Panc1 (cell line): ENCODE data around the gene SGSH. TPM values are rescaled to one million over a fixed set of nuclear protein-coding genes. Genes with fewer than 3 reads are reported as not detected.

Experiments used
- ATAC-seq: fragments of 200-7000 bp; cut with Tn5 transposase; 2 replicates; pipeline ENCODE4 v1.9.1; 2020; ENCODE audit warnings: mild to moderate bottlenecking, moderate library complexity
- BruUV-seq: library from RNA; stranded (reverse); fragments of 400-500 nt; replicated peaks from 2 replicates; lab custom pipeline; 2021; lab: Mats Ljungman, UMichigan
- CTCF ChIA-PET: fragments of 300-600 bp; sonication (Branson Sonifier 250); formaldehyde crosslinking; loops from one replicate; lab custom pipeline; 2022; ENCODE audit warnings: antibody characterized with exemption; lab: Charles Lee
- POLR2A ChIA-PET: fragments of 300-600 bp; sonication (Branson Sonifier 250); formaldehyde crosslinking; loops from one replicate; lab custom pipeline; 2022; ENCODE audit warnings: antibody characterized with exemption; lab: Charles Lee
- DNase-seq: peaks from one replicate; pipeline ENCODE4 v3.0.0-alpha.2; 2010; ENCODE audit warnings: low read depth, low spot score
- H3K27ac ChIP-seq: 2 replicates; pipeline ENCODE4 v1.5.1; 2011; ENCODE audit warnings: mild to moderate bottlenecking, low read length, inconsistent platforms
- H3K27me3 ChIP-seq: fragments of 200-500 bp; sonication (Bioruptor generic); 2 replicates; pipeline ENCODE4 v1.6.0; 2014; ENCODE audit warnings: low read length, inconsistent platforms; ENCODE audit not compliant: control insufficient read depth, insufficient read depth
- H3K36me3 ChIP-seq: fragments of 200-500 bp; sonication (Bioruptor generic); 2 replicates; pipeline ENCODE4 v1.5.1; 2014; ENCODE audit warnings: inconsistent platforms, mild to moderate bottlenecking, low read length, moderate library complexity; ENCODE audit not compliant: control insufficient read depth, insufficient read depth
- H3K4me1 ChIP-seq: 2 replicates; pipeline ENCODE4 v1.5.1; 2011; ENCODE audit warnings: inconsistent platforms, mild to moderate bottlenecking, low read length, moderate library complexity; ENCODE audit not compliant: control insufficient read depth, insufficient read depth
- H3K4me3 ChIP-seq, 2 experiments: 2 replicates each; pipeline ENCODE4 v1.5.1; 2011 to 2012; ENCODE audit warnings: low read depth in 2 of 2, low read length in 2 of 2, mild to moderate bottlenecking in 2 of 2, inconsistent platforms in 1 of 2, moderate library complexity in 1 of 2
- H3K9me3 ChIP-seq: fragments of 200-500 bp; sonication (Bioruptor generic); 2 replicates; pipeline ENCODE4 v1.5.1; 2014; ENCODE audit warnings: low read depth, mild to moderate bottlenecking, inconsistent platforms, low read length, moderate library complexity; ENCODE audit not compliant: control insufficient read depth, insufficient read depth
- CTCF ChIP-seq: fragments of 450-650 bp; IDR thresholded peaks from 2 replicates; pipeline ENCODE4 v1.5.1; 2017; ENCODE audit warnings: mild to moderate bottlenecking
- POLR2AphosphoS5 ChIP-seq: IDR thresholded peaks from 2 replicates; pipeline ENCODE4 v1.6.1; 2012; ENCODE audit warnings: mild to moderate bottlenecking, low read depth, low read length, moderate library complexity
- REST ChIP-seq, 2 experiments: IDR thresholded peaks; 2 replicates each; pipeline ENCODE4 v1.6.1; 2011 to 2012; ENCODE audit warnings: low read depth in 2 of 2, control low read depth in 1 of 2, low read length in 1 of 2, mild to moderate bottlenecking in 1 of 2, moderate library complexity in 1 of 2; ENCODE audit not compliant: insufficient read depth in 1 of 2
- SIN3A ChIP-seq: IDR thresholded peaks from 2 replicates; pipeline ENCODE4 v1.6.1; 2012; ENCODE audit warnings: low read depth, mild to moderate bottlenecking, low read length, moderate library complexity, borderline replicate concordance; ENCODE audit not compliant: insufficient read depth
- TCF7L2 ChIP-seq: IDR thresholded peaks from 2 replicates; pipeline ENCODE4 v1.6.1; 2011; ENCODE audit warnings: mild to moderate bottlenecking, low read depth, low read length, inconsistent platforms
- in situ Hi-C: cut with HindIII; loops from 2 replicates; pipeline ENCODE4 v1.10.0; 2016; ENCODE audit warnings: low sequenced_read_pairs, low pct_unique_long_range_greater_than_20kb
- intact Hi-C: fragments of 100-400 bp; cut with micrococcal nuclease; formaldehyde crosslinking; loops from one replicate; pipeline ENCODE4 v1.10.0; 2022; ENCODE audit not compliant: unreplicated experiment
- total RNA-seq: library from RNA; stranded (reverse); gene quantifications from one replicate; pipeline ENCODE4 v1.2.1, GENCODE V29; 2021; ENCODE audit not compliant: unreplicated experiment

The SGSH gene
- total RNA-seq, 1 experiment from 2014 or later, result 70.2 TPM

- intact Hi-C loops, result no loop called here
- no peak for TF ChIP-seq POLR2AphosphoS5
- TF ChIP-seq TCF7L2, result no peak
- TF ChIP-seq SIN3A, result no peak
- TF ChIP-seq REST (IDR thresholded peaks at IDR 0.05; ENCODE audit: insufficient read depth in 1 of 2, low read depth in 2 of 2, low read length in 1 of 2), result no peak
- TF ChIP-seq CTCF, result no peak
- Histone ChIP-seq H3K4me1 (peaks cover 14% of the 10 kb centered on the region), H3K27ac (no peak overlapping the region), H3K9me3 (no peaks in the 10 kb centered on the region), H3K4me3 (no peak overlapping the region), H3K36me3 (no peaks in the 10 kb centered on the region; the same call in 1 of the 2 replicates), H3K27me3 (no peaks in the 10 kb centered on the region)
- no peak for DNase-seq
- CTCF ChIA-PET, result no interaction called here
- no peak for ATAC-seq
- no TSS peak for BruUV-seq
- POLR2A ChIA-PET, result no interaction called here
- in situ Hi-C loops, result no loop called here
These were observed 1.7 kb downstream of the SGSH start for GRCh38 chr17:80218391-80218790.

GRCh38 chr17:80217703-80218362 is 2.3 kb downstream of the SGSH start:
- H3K9me3 ChIP-seq, result no peaks in the 10 kb centered on the region
- ChIA-PET POLR2A (no interaction called here), CTCF (interaction anchor here (0.6 kb wide), 1 partner anchor 70 kb away, joined by 6 read pairs; no protein-coding TSS in a partner anchor)
- no peak for ATAC-seq
- no TSS peak for BruUV-seq
- intact Hi-C loops, result no loop called here
- TF ChIP-seq TCF7L2, result no peak
- no peak for TF ChIP-seq CTCF
- TF ChIP-seq SIN3A, result no peak
- no peak for TF ChIP-seq REST (IDR thresholded peaks at IDR 0.05; ENCODE audit: insufficient read depth in 1 of 2, low read depth in 2 of 2, low read length in 1 of 2)
- no peak for TF ChIP-seq POLR2AphosphoS5
- no peak for DNase-seq
- in situ Hi-C loops, result no loop called here
- H3K4me1 ChIP-seq, result peaks cover 14% of the 10 kb centered on the region
- no peak overlapping the region for H3K27ac ChIP-seq
- H3K27me3 ChIP-seq, result no peaks in the 10 kb centered on the region
- no peak overlapping the region for H3K4me3 ChIP-seq
- H3K36me3 ChIP-seq, result no peaks in the 10 kb centered on the region; the same call in 1 of the 2 replicates
